Tibial nerve (tissue), 4 donors: ENCODE results near the gene ZCCHC24. TPM values are rescaled to one million over a fixed set of nuclear protein-coding genes. Genes with fewer than 3 reads are reported as not detected.

Source experiments
- DNase-seq, 2 donors: peaks; one replicate each; pipeline ENCODE4 v3.0.0-alpha.2; 2019; ENCODE audit warnings: low spot score in 2 of 2
- H3K27ac ChIP-seq, 4 donors: fragments of 200-600 bp; sonication (generic) in 3 of 4; one replicate each; pipeline ENCODE4 v1.5.1; 2017 to 2019; ENCODE audit warnings: mild to moderate bottlenecking in 1 of 4
- H3K27me3 ChIP-seq, 2 donors: fragments of 200-600 bp; sonication (generic) in 1 of 2; one replicate each; pipeline versions ENCODE4 v1.5.1 to v1.6.0; 2017 to 2019
- H3K36me3 ChIP-seq, 3 donors: fragments of 200-600 bp; sonication (generic); one replicate each; pipeline ENCODE4 v1.5.1; 2018 to 2019
- H3K4me1 ChIP-seq, 4 donors: fragments of 200-600 bp; sonication (generic) in 3 of 4; one replicate each; pipeline ENCODE4 v1.5.1; 2017 to 2019
- H3K4me3 ChIP-seq, 4 donors: fragments of 200-600 bp; sonication (generic) in 3 of 4; one replicate each; pipeline ENCODE4 v1.5.1; 2017 to 2019; ENCODE audit warnings: mild to moderate bottlenecking in 1 of 4, moderate library complexity in 1 of 4
- H3K9me3 ChIP-seq, 4 donors: fragments of 200-600 bp; sonication (generic) in 3 of 4; one replicate each; pipeline ENCODE4 v1.5.1; 2017 to 2019
- EP300 ChIP-seq, 2 donors: sonication (generic); formaldehyde crosslinking; IDR thresholded peaks; one replicate each; pipeline ENCODE4 v1.6.1; 2017; ENCODE audit warnings: antibody characterized with exemption in 2 of 2, mild to moderate bottlenecking in 1 of 2
- POLR2A ChIP-seq, 2 donors: fragments of 450-650 bp; IDR thresholded peaks; one replicate each; pipeline ENCODE4 v1.6.1; 2017; ENCODE audit warnings: antibody characterized with exemption in 2 of 2, mild to moderate bottlenecking in 2 of 2, moderate library complexity in 2 of 2
- WGBS, 2 donors: methylation state at CpG; one replicate each; pipeline ENCODE4 v1.1.5; 2018; 5-methylcytosine and 5-hydroxymethylcytosine counted together
- total RNA-seq, 4 donors: library from RNA; depleted of rRNA; stranded (reverse); fragments of >200 nt; gene quantifications; one replicate each; pipeline ENCODE4 v1.1.0, GENCODE V29; 2016
- TF ChIP-seq, protein P1 (sequence below), 5 experiments: fragments of 200-600 bp in 3 of 5; fragments of 450-650 bp in 2 of 5; sonication (generic) in 3 of 5; IDR thresholded peaks; one replicate each; pipeline ENCODE4 v1.5.1; 2016 to 2019; ENCODE audit warnings: antibody characterized with exemption in 5 of 5, mild to moderate bottlenecking in 3 of 5, moderate library complexity in 2 of 5

The ZCCHC24 gene
- total RNA-seq, 4 donors from 2014 or later: 122 to 165 (median 138) TPM

GRCh38 chr10:79387974-79388850 lies 57.2 kb downstream of the ZCCHC24 start:
- H3K36me3 ChIP-seq: peaks cover 0 to 84% (median 0%) of the 10 kb centered on the region in 3 donors
- DNase-seq: no peak

GRCh38 chr10:79387466-79387973 lies 57.9 kb downstream of the ZCCHC24 start:
- H3K36me3 ChIP-seq: peaks cover 0 to 79% (median 0%) of the 10 kb centered on the region in 3 donors
- WGBS, 2 donors: 51 to 67% methylated on average over 5 of the region's 5 CpGs
- TF ChIP-seq, protein P1, sequence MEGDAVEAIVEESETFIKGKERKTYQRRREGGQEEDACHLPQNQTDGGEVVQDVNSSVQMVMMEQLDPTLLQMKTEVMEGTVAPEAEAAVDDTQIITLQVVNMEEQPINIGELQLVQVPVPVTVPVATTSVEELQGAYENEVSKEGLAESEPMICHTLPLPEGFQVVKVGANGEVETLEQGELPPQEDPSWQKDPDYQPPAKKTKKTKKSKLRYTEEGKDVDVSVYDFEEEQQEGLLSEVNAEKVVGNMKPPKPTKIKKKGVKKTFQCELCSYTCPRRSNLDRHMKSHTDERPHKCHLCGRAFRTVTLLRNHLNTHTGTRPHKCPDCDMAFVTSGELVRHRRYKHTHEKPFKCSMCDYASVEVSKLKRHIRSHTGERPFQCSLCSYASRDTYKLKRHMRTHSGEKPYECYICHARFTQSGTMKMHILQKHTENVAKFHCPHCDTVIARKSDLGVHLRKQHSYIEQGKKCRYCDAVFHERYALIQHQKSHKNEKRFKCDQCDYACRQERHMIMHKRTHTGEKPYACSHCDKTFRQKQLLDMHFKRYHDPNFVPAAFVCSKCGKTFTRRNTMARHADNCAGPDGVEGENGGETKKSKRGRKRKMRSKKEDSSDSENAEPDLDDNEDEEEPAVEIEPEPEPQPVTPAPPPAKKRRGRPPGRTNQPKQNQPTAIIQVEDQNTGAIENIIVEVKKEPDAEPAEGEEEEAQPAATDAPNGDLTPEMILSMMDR (IDR thresholded peaks at IDR 0.05): no peak
- no peak for TF ChIP-seq POLR2A (IDR thresholded peaks at IDR 0.05)
- TF ChIP-seq EP300 (IDR thresholded peaks at IDR 0.05): no peak
- peak in 1 of 2 donors; percentile 4 for DNase-seq
- peak overlapping the region in 2 of 4 donors; percentile 37 to 84 for H3K27ac ChIP-seq
- peaks cover 3 to 54% (median 22%) of the 10 kb centered on the region in 4 donors for H3K4me1 ChIP-seq
- H3K9me3 ChIP-seq: no peaks in the 10 kb centered on the region
- H3K4me3 ChIP-seq: no peak overlapping the region
- H3K27me3 ChIP-seq: no peaks in the 10 kb centered on the region

More at GRCh38 chr10:79387974-79388850, 57.2 kb downstream of the ZCCHC24 start:
- H3K4me1 ChIP-seq: peaks cover 3 to 49% (median 16%) of the 10 kb centered on the region in 4 donors
- WGBS, 2 donors: 47 to 71% methylated on average over 6 to 9 of the region's 11 CpGs
- H3K27ac ChIP-seq: peak overlapping the region in 2 of 4 donors; percentile 58 to 84
- no peaks in the 10 kb centered on the region for H3K9me3 ChIP-seq
- no peak overlapping the region for H3K4me3 ChIP-seq
- no peak for TF ChIP-seq POLR2A (IDR thresholded peaks at IDR 0.05)
- TF ChIP-seq EP300 (IDR thresholded peaks at IDR 0.05): no peak
- TF ChIP-seq, protein P1 (IDR thresholded peaks at IDR 0.05): no peak
- H3K27me3 ChIP-seq: no peaks in the 10 kb centered on the region

DNA sequence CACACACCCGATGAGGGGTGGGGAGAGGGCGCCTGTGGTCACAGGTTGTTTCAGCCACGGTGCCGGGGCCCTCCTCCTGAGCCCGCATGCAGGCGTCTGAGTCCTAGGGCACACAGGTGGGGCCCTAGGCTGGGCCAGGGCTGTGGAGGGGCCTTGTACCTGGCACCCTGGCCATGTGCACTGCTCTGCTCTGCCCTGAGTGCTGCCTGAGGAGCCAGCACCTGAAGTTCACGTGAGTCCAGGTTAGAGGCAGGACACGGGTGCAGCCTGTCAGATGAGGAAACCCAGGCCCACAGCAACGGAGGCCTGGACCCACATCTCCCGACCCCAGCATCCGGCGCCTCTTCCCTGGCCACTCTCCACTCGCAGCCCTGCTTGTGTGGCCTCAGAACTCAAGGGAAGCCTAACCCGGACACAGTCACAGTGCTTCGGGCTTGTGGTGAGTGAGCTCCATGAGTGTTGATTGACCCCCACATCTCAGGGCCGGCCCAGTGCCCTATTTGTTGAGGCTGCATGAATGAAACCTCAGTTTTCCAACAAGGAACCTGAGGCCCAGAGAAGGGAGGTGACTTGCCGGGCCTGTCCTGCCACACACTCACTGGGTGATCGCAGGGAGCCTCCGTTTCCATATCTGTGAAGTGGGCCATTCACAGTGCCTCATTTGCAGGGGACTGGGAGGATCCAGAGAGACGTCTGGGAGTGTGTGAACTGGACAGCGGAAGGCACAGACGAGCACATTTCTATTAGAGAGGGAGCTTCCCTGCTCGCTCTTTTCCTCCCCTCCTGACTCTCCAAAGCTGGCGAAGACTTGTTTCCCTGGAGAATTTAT lies 58.6 kb downstream of the ZCCHC24 start:
- peaks cover 0 to 73% (median 0%) of the 10 kb centered on the region in 3 donors for H3K36me3 ChIP-seq

GRCh38 chr10:79385804-79386531 lies 59.5 kb downstream of the ZCCHC24 start:
- Histone ChIP-seq H3K9me3 (no peaks in the 10 kb centered on the region), H3K27me3 (no peaks in the 10 kb centered on the region), H3K4me3 (no peak overlapping the region), H3K4me1 (peaks cover 0 to 55% (median 30%) of the 10 kb centered on the region in 4 donors), H3K36me3 (peaks cover 0 to 70% (median 0%) of the 10 kb centered on the region in 3 donors), H3K27ac (peak overlapping the region in 2 of 4 donors; percentile 10 to 84)
- peak; percentile 4 to 11 for DNase-seq
- WGBS, 2 donors: 78 to 79% methylated on average over 24 to 28 of the region's 28 CpGs
- TF ChIP-seq, protein P1 (IDR thresholded peaks at IDR 0.05): no peak
- no peak for TF ChIP-seq EP300 (IDR thresholded peaks at IDR 0.05)
- TF ChIP-seq POLR2A (IDR thresholded peaks at IDR 0.05): no peak

More for the DNA sequence above, 58.6 kb downstream of the ZCCHC24 start:
- Histone ChIP-seq H3K4me3 (no peak overlapping the region), H3K27ac (peak overlapping the region in 2 of 4 donors; percentile 37 to 84), H3K27me3 (no peaks in the 10 kb centered on the region), H3K9me3 (no peaks in the 10 kb centered on the region), H3K4me1 (peaks cover 0 to 54% (median 26%) of the 10 kb centered on the region in 4 donors)
- peak; percentile 5 to 10 for DNase-seq
- WGBS, 2 donors: 53 to 64% methylated on average over 18 to 20 of the region's 24 CpGs
- TF ChIP-seq POLR2A (IDR thresholded peaks at IDR 0.05): no peak
- TF ChIP-seq EP300 (IDR thresholded peaks at IDR 0.05): no peak
- TF ChIP-seq, protein P1 (IDR thresholded peaks at IDR 0.05): no peak
